ENCODE results near the gene TARBP2. TPM values are rescaled to one million over a fixed set of nuclear protein-coding genes. Genes with fewer than 3 reads are reported as not detected.

The TARBP2 gene
- total RNA-seq, 4 donors from 2014 or later: 19.5 to 25.9 (median 22.7) TPM

DNA sequence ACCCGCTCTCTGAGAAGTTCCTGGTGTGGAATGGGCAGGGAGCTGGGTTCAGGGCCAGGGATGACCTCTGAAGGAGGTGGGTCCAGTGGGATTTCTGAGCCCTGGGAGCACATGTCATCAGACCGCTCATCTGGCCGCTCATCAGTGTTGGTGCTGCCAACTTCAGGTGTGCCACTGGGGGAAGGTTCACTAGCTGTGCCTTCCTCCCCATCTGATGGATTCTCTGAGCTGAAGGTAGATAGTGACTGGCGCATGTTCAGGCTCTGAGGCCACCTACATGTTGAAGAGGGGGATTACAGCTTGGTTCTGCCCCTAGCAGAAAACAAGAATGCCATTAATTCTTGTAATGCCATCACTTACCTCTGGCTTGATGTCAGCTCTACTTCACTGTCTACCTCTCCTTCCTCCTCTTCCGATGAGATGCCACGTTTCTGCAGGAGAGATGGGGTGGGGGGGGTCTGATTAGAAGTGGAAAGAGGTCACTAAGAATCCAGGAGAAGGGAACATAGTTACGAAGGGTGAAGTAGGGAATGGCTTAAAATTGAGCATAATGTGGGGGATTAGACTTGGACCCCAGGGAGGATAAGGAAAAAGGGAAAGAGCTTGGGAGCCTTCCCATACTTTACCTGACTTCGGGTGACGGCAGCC lies 19.0 kb upstream of the TARBP2 start:
- Histone ChIP-seq H3K4me3 (no peak overlapping the region), H3K36me3 (peaks cover 8 to 100% (median 58%) of the 10 kb centered on the region in 3 donors), H3K27me3 (no peaks in the 10 kb centered on the region), H3K27ac (peak overlapping the region in 2 of 4 donors; percentile 42 to 64), H3K4me1 (peaks cover 8 to 65% (median 47%) of the 10 kb centered on the region in 3 donors), H3K9me3 (no peaks in the 10 kb centered on the region)
- TF ChIP-seq, protein P1, sequence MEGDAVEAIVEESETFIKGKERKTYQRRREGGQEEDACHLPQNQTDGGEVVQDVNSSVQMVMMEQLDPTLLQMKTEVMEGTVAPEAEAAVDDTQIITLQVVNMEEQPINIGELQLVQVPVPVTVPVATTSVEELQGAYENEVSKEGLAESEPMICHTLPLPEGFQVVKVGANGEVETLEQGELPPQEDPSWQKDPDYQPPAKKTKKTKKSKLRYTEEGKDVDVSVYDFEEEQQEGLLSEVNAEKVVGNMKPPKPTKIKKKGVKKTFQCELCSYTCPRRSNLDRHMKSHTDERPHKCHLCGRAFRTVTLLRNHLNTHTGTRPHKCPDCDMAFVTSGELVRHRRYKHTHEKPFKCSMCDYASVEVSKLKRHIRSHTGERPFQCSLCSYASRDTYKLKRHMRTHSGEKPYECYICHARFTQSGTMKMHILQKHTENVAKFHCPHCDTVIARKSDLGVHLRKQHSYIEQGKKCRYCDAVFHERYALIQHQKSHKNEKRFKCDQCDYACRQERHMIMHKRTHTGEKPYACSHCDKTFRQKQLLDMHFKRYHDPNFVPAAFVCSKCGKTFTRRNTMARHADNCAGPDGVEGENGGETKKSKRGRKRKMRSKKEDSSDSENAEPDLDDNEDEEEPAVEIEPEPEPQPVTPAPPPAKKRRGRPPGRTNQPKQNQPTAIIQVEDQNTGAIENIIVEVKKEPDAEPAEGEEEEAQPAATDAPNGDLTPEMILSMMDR (IDR thresholded peaks at IDR 0.05): no peak
- TF ChIP-seq POLR2A (IDR thresholded peaks at IDR 0.05): no peak
- no peak for DNase-seq
- intact Hi-C loops (cut with DNase I): no loop called here
- WGBS, 2 donors: 67 to 72% methylated on average over 6 of the region's 9 CpGs

DNA sequence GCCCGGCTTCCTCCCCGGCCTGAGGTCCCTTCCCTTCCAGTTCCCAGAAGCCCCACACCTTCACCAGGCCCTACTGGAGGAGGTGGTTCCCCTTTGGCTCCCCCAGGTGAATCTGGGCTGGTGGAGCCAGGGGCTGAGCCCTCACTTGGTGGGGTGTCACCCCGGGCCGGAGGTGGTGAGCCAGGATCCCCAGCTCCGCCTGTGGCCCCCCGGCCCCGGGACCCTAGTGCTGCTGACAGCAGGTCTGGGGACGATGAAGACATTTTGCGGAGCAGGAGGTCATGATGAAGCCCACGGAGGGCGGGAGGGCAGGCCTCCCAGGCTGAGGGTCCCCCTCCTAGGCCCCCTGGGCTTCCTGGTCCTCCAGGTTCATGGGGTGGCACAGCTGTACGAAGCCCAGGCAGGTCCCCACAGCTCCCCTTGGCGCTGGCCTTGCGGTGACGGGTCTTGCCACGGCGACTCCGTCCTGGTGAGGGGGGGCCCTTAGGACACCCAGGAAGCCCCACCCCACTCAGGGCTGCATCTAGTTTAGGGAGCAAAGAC lies 18.4 kb upstream of the TARBP2 start:
- H3K9me3 ChIP-seq: no peaks in the 10 kb centered on the region
- intact Hi-C loops (cut with DNase I): no loop called here
- peaks cover 8 to 99% (median 52%) of the 10 kb centered on the region in 3 donors for H3K36me3 ChIP-seq
- DNase-seq: no peak
- TF ChIP-seq, protein P1 (IDR thresholded peaks at IDR 0.05): no peak
- TF ChIP-seq POLR2A (IDR thresholded peaks at IDR 0.05): no peak
- peaks cover 8 to 61% (median 45%) of the 10 kb centered on the region in 3 donors for H3K4me1 ChIP-seq
- H3K27me3 ChIP-seq: no peaks in the 10 kb centered on the region
- no peak overlapping the region for H3K4me3 ChIP-seq
- 73 to 93% methylated on average over 2 to 7 of the region's 18 CpGs for WGBS, 2 donors
- peak overlapping the region; percentile 39 to 64 (median 48) for H3K27ac ChIP-seq

DNA sequence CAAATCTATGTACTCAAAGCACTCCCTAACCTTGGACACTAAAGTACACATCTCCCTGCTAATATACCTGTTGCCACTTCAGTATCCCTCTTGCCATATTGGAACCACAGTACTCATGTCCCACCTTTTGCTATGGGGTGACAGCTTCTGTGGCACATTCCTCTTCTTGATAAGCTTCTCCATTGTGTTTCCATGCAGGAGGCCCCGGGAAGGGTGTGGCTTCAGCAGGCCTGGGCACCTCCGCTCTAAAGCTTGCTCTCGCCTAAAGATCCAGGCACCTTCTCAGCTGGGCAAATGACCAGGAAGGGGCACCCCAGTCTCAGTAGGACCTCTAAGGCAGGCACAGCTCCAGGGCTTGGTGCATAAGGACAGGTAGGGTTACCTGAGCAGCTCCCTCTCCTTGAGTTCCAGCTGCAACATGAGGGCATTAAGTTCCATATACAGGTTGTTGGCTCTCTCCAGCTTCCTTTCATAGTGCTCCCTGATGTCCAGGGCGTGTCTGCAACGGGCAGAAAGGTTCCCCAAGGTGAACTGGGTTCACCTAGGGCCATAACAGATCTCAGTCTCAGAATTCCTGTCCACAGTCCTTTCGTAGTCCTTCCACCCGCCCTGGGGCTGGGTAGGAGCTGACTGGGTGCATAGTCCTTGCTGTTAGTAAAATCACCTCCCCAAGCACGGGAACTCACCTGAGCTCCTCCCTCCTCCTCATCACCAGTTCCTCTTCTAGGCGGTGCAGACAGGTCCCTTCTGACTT lies 17.7 kb upstream of the TARBP2 start:
- peak overlapping the region; percentile 39 to 64 (median 48) for H3K27ac ChIP-seq

DNA sequence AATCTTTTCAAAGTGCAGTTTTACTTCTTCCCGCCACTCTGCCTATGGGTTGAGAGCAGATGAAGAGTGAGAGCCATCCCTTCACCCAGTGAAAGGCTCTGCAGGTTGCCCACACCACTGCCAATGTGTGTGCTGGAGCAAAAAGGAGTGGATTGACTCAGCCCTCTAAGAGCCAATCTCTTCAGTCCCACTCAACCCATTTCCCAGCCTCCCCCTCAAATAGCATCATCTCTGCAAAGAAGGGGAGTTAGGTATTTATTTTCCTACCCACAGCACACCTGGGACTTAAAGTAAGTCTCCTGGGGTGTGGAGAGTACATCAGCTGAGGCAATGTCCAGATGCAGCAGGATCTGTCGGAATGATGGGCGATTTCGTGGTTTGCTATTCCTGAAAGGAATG lies 17.1 kb upstream of the TARBP2 start:
- Histone ChIP-seq H3K4me3 (no peak overlapping the region), H3K4me1 (peaks cover 8 to 48% (median 37%) of the 10 kb centered on the region in 3 donors), H3K27me3 (no peaks in the 10 kb centered on the region), H3K27ac (peak overlapping the region in 2 of 4 donors; percentile 20 to 64), H3K9me3 (no peaks in the 10 kb centered on the region), H3K36me3 (peaks cover 8 to 86% (median 43%) of the 10 kb centered on the region in 3 donors)
- intact Hi-C loops (cut with DNase I): no loop called here
- TF ChIP-seq, protein P1 (IDR thresholded peaks at IDR 0.05): no peak
- TF ChIP-seq POLR2A (IDR thresholded peaks at IDR 0.05): no peak
- 91 to 96% methylated on average over 4 of the region's 4 CpGs for WGBS, 2 donors
- no peak for DNase-seq

More for the DNA sequence above, 17.7 kb upstream of the TARBP2 start:
- Histone ChIP-seq H3K4me1 (peaks cover 8 to 54% (median 38%) of the 10 kb centered on the region in 3 donors), H3K4me3 (no peak overlapping the region), H3K9me3 (no peaks in the 10 kb centered on the region), H3K36me3 (peaks cover 8 to 92% (median 45%) of the 10 kb centered on the region in 3 donors), H3K27me3 (no peaks in the 10 kb centered on the region)
- WGBS, 2 donors: 51 to 63% methylated on average over 7 to 9 of the region's 9 CpGs
- intact Hi-C loops (cut with DNase I): no loop called here
- DNase-seq: no peak
- TF ChIP-seq, protein P1 (IDR thresholded peaks at IDR 0.05): no peak
- TF ChIP-seq POLR2A (IDR thresholded peaks at IDR 0.05): no peak
